Neural progenitor cell (in vitro differentiated cells): ENCODE results near the gene ARL16.

Experiments used
- CTCF ChIP-seq: fragments of 200-600 bp; sonication (generic); IDR thresholded peaks from 2 replicates; pipeline ENCODE4 v1.5.1; 2017; ENCODE audit warnings: antibody characterized with exemption, mild to moderate bottlenecking
- EZH2phosphoT487 ChIP-seq: fragments of 200-600 bp; sonication (generic); IDR thresholded peaks from 2 replicates; pipeline ENCODE4 v1.6.1; 2017; ENCODE audit warnings: antibody characterized with exemption

DNA sequence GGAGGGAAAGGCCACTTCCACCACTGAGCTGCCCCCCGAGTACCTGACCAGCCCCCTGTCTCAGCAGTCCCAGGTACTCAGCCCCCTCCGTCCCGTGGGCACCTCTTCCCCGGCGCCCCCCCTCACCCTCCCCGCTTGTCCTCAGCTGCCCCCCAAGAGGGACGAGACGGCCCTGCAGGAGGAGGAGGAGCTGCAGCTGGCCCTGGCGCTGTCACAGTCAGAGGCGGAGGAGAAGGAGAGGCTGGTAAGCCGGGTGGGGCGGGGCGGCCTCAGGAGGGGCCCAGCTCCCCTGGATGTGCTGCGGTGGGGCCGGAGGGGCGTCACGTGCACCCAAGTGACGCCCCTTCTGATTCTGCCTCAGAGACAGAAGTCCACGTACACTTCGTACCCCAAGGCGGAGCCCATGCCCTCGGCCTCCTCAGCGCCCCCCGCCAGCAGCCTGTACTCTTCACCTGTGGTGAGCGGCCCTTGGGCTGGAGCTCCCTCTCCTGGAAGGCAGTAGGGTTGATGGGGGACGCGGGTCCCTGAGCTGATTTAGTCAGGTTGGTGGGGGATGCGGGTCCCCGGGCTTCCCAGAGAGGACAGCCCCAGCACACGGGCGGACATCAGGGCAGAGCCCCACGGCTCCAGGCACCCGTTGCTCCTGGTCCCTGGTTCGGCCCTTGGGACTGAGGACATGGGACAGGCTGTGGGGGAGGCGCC is 10.1 kb upstream of the ARL16 start:
- TF ChIP-seq EZH2phosphoT487 (no peak), CTCF (no peak)
